IMR-90 (cell line): ENCODE data around the gene TAL2. TPM values are rescaled to one million over a fixed set of nuclear protein-coding genes. Genes with fewer than 3 reads are reported as not detected.

Experiments used
- ATAC-seq: fragments of 200-7000 bp; cut with Tn5 transposase; 2 replicates; pipeline ENCODE4 v1.9.1; 2020; ENCODE audit warnings: low read depth, mild to moderate bottlenecking, moderate library complexity
- BruUV-seq: library from RNA; stranded (reverse); fragments of 400-500 nt; replicated peaks from 2 replicates; lab custom pipeline; 2021; lab: Mats Ljungman, UMichigan
- CTCF ChIA-PET: fragments of 300-600 bp; formaldehyde crosslinking; extraction: SDS; loops from one replicate; lab custom pipeline; 2021; ENCODE audit warnings: antibody characterized with exemption; lab: Yijun Ruan, JAX
- POLR2A ChIA-PET: fragments of 300-600 bp; sonication (Branson Sonifier 250); formaldehyde crosslinking; loops from one replicate; lab custom pipeline; 2022; ENCODE audit warnings: antibody characterized with exemption; ENCODE audit not compliant: unreplicated experiment; lab: Charles Lee
- DNase-seq: peaks from one replicate; pipeline ENCODE4 v3.0.0; 2013
- H2AFZ ChIP-seq: replicated peaks from 2 replicates; pipeline ENCODE3; 2013; ENCODE audit warnings: low read length, mild to moderate bottlenecking; ENCODE audit not compliant: poor library complexity
- H2AK5ac ChIP-seq: 2 replicates; pipeline ENCODE4 v1.6.1; 2013; ENCODE audit warnings: low read depth, low read length, inconsistent platforms
- H2AK9ac ChIP-seq: replicated peaks from 2 replicates; pipeline ENCODE3; 2013; ENCODE audit warnings: mild to moderate bottlenecking, low read depth, low read length, moderate library complexity; ENCODE audit not compliant: poor library complexity
- H2BK120ac ChIP-seq: 2 replicates; pipeline ENCODE4 v1.6.1; 2013; ENCODE audit warnings: low read depth, low read length, inconsistent platforms
- H2BK15ac ChIP-seq: 3 replicates; pipeline ENCODE4 v1.6.1; 2013; ENCODE audit warnings: low read depth, low read length, inconsistent platforms
- H2BK20ac ChIP-seq: 2 replicates; pipeline ENCODE4 v1.6.1; 2013; ENCODE audit warnings: low read depth, mild to moderate bottlenecking, inconsistent platforms, low read length, moderate library complexity
- H2BK5ac ChIP-seq: 2 replicates; pipeline ENCODE4 v1.6.1; 2013; ENCODE audit warnings: mild to moderate bottlenecking, low read depth, low read length, inconsistent platforms; ENCODE audit not compliant: poor library complexity, severe bottlenecking
- H3K14ac ChIP-seq: replicated peaks from 2 replicates; pipeline ENCODE4 v1.6.1; 2013; ENCODE audit warnings: low read depth, low read length, inconsistent platforms
- H3K18ac ChIP-seq: 2 replicates; pipeline ENCODE4 v1.6.1; 2013; ENCODE audit warnings: low read depth, low read length, control low read depth
- H3K23ac ChIP-seq: 2 replicates; pipeline ENCODE4 v1.6.1; 2013; ENCODE audit warnings: low read depth, low read length, inconsistent platforms
- H3K27ac ChIP-seq: 2 replicates; pipeline ENCODE4 v1.5.1; 2013; ENCODE audit warnings: mild to moderate bottlenecking, control low read depth, low read length; ENCODE audit not compliant: insufficient read depth
- H3K27me3 ChIP-seq: 2 replicates; pipeline ENCODE4 v1.6.1; 2013; ENCODE audit warnings: low read length; ENCODE audit not compliant: control insufficient read depth, insufficient read depth
- H3K36me3 ChIP-seq: 2 replicates; pipeline ENCODE4 v1.6.1; 2013; ENCODE audit warnings: low read length, mixed read lengths; ENCODE audit not compliant: control insufficient read depth, insufficient read depth
- H3K4ac ChIP-seq: 2 replicates; pipeline ENCODE4 v1.6.1; 2013; ENCODE audit warnings: low read depth, low read length, inconsistent platforms
- H3K4me1 ChIP-seq: 2 replicates; pipeline ENCODE4 v1.6.1; 2013; ENCODE audit warnings: low read length, mixed read lengths; ENCODE audit not compliant: control insufficient read depth, insufficient read depth
- H3K4me2 ChIP-seq: 2 replicates; pipeline ENCODE4 v1.6.1; 2013; ENCODE audit warnings: low read depth, mild to moderate bottlenecking, control low read depth, low read length, moderate library complexity
- H3K4me3 ChIP-seq: 2 replicates; pipeline ENCODE4 v1.5.1; 2013; ENCODE audit warnings: low read depth, mild to moderate bottlenecking, control low read depth, low read length, moderate library complexity; ENCODE audit not compliant: insufficient read depth
- H3K56ac ChIP-seq: 2 replicates; pipeline ENCODE4 v1.6.1; 2013; ENCODE audit warnings: low read length, inconsistent platforms; ENCODE audit not compliant: insufficient read depth; ENCODE audit errors: extremely low read depth
- H3K79me1 ChIP-seq, 2 experiments: 2 replicates each; pipeline ENCODE4 v1.6.1; 2013; ENCODE audit warnings: low read length in 2 of 2, inconsistent platforms in 1 of 2, low read depth in 1 of 2
- H3K9ac ChIP-seq: 2 replicates; pipeline ENCODE4 v1.6.1; 2013; ENCODE audit warnings: low read depth, low read length, control low read depth
- H3K9me1 ChIP-seq: 2 replicates; pipeline ENCODE4 v1.6.1; 2013; ENCODE audit warnings: low read length, inconsistent platforms; ENCODE audit not compliant: insufficient read depth
- H3K9me3 ChIP-seq: 2 replicates; pipeline ENCODE4 v1.6.1; 2013; ENCODE audit warnings: low read length; ENCODE audit not compliant: control insufficient read depth, insufficient read depth
- H4K20me1 ChIP-seq: 2 replicates; pipeline ENCODE4 v1.6.1; 2013; ENCODE audit warnings: low read length, inconsistent platforms; ENCODE audit not compliant: insufficient read depth
- H4K5ac ChIP-seq: 2 replicates; pipeline ENCODE4 v1.6.1; 2013; ENCODE audit warnings: mild to moderate bottlenecking, low read depth, low read length, control low read depth
- H4K8ac ChIP-seq, 2 experiments: 2 replicates each; pipeline ENCODE4 v1.6.1; 2013; ENCODE audit warnings: low read depth in 2 of 2, low read length in 2 of 2, control low read depth in 1 of 2, inconsistent platforms in 1 of 2
- H4K91ac ChIP-seq: 2 replicates; pipeline ENCODE4 v1.6.1; 2013; ENCODE audit warnings: low read depth, low read length, inconsistent platforms; ENCODE audit not compliant: insufficient read depth
- BHLHE40 ChIP-seq: fragments of 150-350 bp; IDR thresholded peaks from 2 replicates; pipeline ENCODE4 v1.6.1; 2016; ENCODE audit warnings: mild to moderate bottlenecking, low read depth, low read length
- POLR2A ChIP-seq: IDR thresholded peaks from 2 replicates; pipeline ENCODE4 v1.6.1; 2012; ENCODE audit warnings: mild to moderate bottlenecking, low read depth, low read length
- RAD21 ChIP-seq: IDR thresholded peaks from 2 replicates; pipeline ENCODE4 v1.6.1; 2012; ENCODE audit warnings: low read length, improper control_type of control experiment
- WGBS, 2 experiments: methylation state at CpG; one replicate each; pipeline versions ENCODE4 v1.1.5 to v1.1.7; 2013; ENCODE audit warnings: missing lambda C conversion rate in 2 of 2; ENCODE audit not compliant: insufficient read length in 1 of 2; ENCODE audit errors: extremely low coverage in 2 of 2; 5-methylcytosine and 5-hydroxymethylcytosine counted together
- dilution Hi-C: fragments of 300-500 bp; cut with HindIII; formaldehyde crosslinking; loops from one replicate; pipeline ENCODE4 v1.14.3; 2018; ENCODE audit warnings: low sequenced_read_pairs; ENCODE audit not compliant: unreplicated experiment
- in situ Hi-C: fragments of 300-500 bp; cut with MboI; formaldehyde crosslinking; loops from 3 replicates; pipeline ENCODE4 v1.14.3; 2019; ENCODE audit warnings: low sequenced_read_pairs, inconsistent platforms, mixed read lengths
- intact Hi-C: fragments of 100-400 bp; cut with micrococcal nuclease; formaldehyde crosslinking; loops from 2 replicates; pipeline ENCODE4 v1.10.0; 2022
- polyA plus RNA-seq, 3 experiments: library from polyadenylated mRNA; depleted of rRNA; stranded (reverse); fragments of >200 nt; gene quantifications; 2 replicates each; pipeline ENCODE4 v1.2.3, GENCODE V29; 2012; ENCODE audit warnings: low replicate concordance in 1 of 3
- total RNA-seq: library from RNA; depleted of rRNA; stranded (reverse); fragments of >200 nt; gene quantifications from 2 replicates; pipeline ENCODE4 v1.2.3, GENCODE V29; 2012

TAL2 gene
- total and polyA plus RNA-seq, 2 of the 4 experiments (the other 2 are of a cell fraction) = 0.26 TPM; not detected in 1

- Histone ChIP-seq H2AK9ac (no peak overlapping the region), H3K79me1 (no peaks in the 10 kb centered on the region), H4K8ac (no peak overlapping the region), H3K9ac (no peak overlapping the region), H3K18ac (no peak overlapping the region), H3K36me3 (no peaks in the 10 kb centered on the region), H4K5ac (no peak overlapping the region), H4K20me1 (no peaks in the 10 kb centered on the region), H2BK120ac (no peak overlapping the region), H2AK5ac (no peak overlapping the region), H3K27ac (no peak overlapping the region), H3K14ac (no peak overlapping the region), H2AFZ (no peak overlapping the region), H3K56ac (no peak overlapping the region), H2BK5ac (no peak overlapping the region), H3K9me1 (no peaks in the 10 kb centered on the region), H4K91ac (no peak overlapping the region), H3K4ac (no peak overlapping the region), H3K4me1 (no peaks in the 10 kb centered on the region), H3K4me3 (no peak overlapping the region), H3K23ac (no peak overlapping the region), H2BK15ac (no peak overlapping the region), H2BK20ac (no peak overlapping the region), H3K4me2 (no peak overlapping the region), H3K27me3 (peaks cover 24% of the 10 kb centered on the region), H3K9me3 (no peaks in the 10 kb centered on the region)
- intact Hi-C loops = no loop called here
- in situ Hi-C loops = no loop called here
- DNase-seq (no peak), ATAC-seq (no peak)
- dilution Hi-C loops = no loop called here
- ChIA-PET CTCF (no interaction called here), POLR2A (no interaction called here)
- TF ChIP-seq BHLHE40 (no peak), POLR2A (no peak), RAD21 (no peak)
- WGBS, 2 experiments = no CpG with 5 or more reads among the region's 4 CpGs
- no TSS peak for BruUV-seq
Observed at GRCh38 chr9:105651806-105652205, 10.5 kb upstream of the TAL2 start.
